Stimulated activated CD4-positive, alpha-beta T cell treated with anti-CD3 and anti-CD28 coated beads, Interleukin-15, amount 100 ng/mL, for 24 hours (primary cell): ENCODE measurements around the gene VWC2L.

Experiments used
- DNase-seq: peaks from one replicate; pipeline ENCODE4 v3.0.0-alpha.2; 2020

VWC2L gene

DNA sequence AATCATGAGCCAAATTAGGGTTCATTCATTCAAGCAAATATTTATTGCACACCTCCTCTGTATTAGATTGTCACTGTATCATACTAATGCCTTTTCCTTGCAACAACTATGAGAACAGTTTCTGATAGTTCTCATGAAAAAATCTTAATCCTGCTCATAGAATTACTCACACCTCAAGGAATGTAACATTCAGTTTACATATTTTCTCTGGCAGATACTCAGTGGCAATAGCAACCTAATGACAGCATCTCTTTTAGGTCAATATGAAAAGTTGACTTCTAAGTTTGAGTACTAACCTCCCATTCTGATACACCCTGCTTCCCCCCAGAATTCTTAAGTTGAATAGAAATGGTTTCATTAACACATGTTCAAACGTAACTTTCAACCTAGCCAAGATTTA, 132.0 kb downstream of the VWC2L start:
- no peak for DNase-seq

- DNase-seq = no peak
Measured at GRCh38 chr2:214543386-214543955, 132.6 kb downstream of the VWC2L start.

DNA sequence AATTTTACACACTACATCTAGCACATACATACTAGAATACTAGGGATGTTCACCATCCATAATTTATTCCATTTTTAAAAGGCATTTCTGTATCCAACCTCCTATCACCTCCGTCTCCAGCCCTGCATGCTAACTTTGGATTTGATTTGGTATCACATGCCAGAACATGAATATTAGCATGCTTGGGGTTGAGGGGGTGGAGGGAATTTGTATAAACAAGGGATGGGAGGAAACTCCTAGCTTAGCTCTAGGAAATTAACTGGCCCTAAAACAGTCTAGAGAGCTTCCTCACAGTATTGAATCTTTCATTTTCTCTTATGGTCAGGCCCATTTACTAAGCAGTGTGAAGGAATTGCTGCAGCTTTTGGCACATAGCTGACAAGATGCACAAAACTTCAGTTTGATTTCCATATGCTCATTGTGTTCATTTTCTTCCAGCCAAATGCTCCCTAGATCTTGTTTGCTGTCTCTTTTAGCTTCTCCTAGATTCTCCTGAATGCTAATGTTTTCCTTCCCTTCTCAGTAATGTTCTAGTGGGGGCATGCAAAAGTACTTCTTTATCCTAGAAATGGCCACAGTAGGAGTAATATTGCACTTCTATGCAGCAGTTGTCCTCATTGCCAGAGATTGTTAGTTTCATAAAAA, 135.2 kb downstream of the VWC2L start:
- no peak for DNase-seq

- DNase-seq = no peak
Measured at GRCh38 chr2:214547931-214548330, 137.1 kb downstream of the VWC2L start.

- DNase-seq = no peak
Measured at GRCh38 chr2:214549946-214550345, 139.1 kb downstream of the VWC2L start.

- DNase-seq = no peak
Measured at GRCh38 chr2:214550786-214551185, 139.9 kb downstream of the VWC2L start.

- DNase-seq = no peak
Measured at GRCh38 chr2:214557884-214558283, 147.0 kb downstream of the VWC2L start.

GRCh38 chr2:214558341-214558740, 147.5 kb downstream of the VWC2L start:
- no peak for DNase-seq

DNA sequence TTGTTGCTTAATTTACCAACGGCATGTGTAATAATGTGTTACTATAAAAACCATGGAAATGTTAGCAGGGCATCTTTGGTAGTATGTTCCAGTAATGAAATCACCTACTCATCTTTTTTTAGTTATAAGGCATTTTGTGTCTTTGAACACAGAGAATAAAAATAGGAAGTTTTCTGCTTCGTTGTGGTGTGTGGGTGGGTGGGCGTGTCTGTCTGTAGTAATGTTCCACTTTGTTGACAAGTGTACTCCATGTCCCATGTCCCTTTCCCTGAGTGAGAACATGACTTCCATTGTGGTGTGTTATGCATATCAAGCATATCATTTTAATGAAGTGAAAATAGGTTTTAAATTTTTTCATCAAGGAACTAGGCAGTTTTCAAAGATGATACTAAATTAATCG, 149.3 kb downstream of the VWC2L start:
- no peak for DNase-seq

DNA sequence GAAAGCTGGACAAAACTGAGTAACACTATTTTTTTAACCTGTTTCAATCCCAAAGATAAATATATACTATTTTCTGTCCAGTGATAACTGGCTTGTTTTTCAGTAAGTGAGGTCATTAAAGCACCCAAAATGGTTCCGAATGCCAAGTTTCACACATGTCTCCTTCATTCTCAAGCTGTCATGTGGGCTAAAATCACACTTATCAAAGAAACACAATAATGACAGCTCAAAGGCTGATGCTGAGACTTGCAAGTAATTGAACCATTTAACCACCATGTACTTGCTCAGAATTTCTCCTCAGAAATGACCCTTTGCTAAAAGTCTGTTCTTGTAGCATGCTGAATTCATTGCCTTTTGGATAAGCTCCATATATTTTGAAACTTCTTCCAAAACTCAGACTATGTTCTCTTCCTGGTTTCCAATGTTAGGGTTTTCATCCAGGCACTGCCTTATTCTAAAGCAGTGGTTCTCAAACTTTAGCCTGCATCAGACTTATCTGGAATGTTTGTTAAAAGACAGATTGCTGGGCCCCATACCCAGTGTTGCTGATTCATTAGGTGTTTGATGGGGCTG, 149.8 kb downstream of the VWC2L start:
- no peak for DNase-seq

DNA sequence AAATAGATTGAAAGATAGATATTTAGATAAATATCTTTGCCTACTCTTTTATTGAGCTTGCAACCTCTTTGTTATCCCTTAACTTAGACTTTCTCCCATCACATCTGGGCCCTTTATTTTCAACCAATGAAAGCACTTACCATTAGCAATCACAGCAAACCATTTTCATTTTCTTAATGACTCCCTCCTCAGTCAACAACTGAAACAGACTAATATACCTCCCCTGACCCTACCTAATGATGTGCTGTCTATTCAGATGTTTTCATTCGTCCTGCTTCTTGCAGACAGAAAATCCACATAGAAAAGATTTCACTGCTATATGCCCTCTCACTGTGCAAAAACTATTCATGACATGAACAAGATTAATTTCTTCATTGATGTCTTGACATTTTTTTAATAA, 154.4 kb downstream of the VWC2L start:
- no peak for DNase-seq

GRCh38 chr2:214566457-214566856, 155.6 kb downstream of the VWC2L start:
- no peak for DNase-seq

DNA sequence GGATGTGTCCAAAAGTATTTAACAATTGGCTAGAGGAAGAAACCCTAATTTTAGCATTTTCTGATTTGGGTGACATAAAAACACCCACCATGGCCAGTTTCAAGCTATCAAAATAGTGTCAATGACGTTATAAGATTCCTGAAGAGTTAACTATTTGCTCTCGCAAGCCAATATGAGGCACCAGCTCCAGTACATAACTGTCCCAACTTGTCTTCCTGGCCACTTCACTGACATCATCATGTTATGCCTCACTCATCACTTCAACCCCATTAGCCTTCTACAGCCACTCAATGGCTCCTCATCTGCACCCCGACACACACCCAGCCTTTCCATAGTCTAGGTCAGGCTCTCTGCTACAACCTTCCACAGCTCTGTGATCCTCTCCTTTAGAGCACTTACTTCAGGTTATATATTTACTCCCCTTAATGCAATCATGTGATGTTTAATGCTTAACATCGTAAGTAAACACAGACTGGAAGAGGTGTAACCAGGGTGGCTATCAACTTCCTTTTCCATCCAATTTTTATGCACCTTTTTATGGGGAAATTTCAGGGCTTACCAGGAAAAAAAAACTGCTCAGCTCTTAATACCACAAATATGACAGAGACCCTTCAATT, 158.7 kb downstream of the VWC2L start:
- no peak for DNase-seq

GRCh38 chr2:214574084-214574781, 163.4 kb downstream of the VWC2L start:
- DNase-seq = no peak

DNA sequence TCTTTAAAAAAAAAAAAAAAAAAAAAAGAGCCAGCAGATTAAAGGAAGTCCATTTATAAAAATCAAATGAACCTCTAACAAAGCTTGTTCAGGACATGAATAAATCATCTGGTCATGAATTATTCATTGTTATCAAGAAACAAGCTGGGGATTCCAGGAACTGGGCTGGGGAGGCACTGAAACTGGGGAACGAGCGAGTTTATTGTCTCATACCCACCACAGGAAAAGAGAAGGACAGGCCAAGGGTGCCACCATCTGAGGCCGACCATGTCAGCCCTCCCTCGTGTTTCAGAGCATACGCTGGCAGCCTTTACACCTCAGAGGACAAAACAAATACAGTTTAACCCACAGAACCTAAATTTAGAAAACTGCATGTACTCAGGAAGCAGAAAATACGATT, 164.2 kb downstream of the VWC2L start:
- DNase-seq = no peak

DNA sequence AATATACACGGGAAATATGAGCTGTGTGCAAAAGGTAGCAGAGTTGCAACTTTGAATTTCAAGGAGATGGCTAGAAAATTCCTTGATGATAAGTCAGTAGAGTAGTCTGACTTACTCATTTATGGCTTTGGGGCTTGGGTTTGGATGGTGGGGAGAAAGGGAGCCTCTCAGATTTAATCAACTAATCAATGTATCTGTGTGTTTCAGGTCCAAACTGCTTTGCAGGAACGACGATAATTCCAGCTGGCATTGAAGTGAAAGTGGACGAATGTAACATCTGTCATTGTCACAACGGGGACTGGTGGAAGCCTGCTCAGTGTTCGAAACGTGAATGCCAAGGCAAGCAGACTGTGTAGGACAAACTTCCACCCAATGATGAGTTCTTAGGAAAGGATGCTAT, 164.6 kb downstream of the VWC2L start:
- no peak for DNase-seq

DNA sequence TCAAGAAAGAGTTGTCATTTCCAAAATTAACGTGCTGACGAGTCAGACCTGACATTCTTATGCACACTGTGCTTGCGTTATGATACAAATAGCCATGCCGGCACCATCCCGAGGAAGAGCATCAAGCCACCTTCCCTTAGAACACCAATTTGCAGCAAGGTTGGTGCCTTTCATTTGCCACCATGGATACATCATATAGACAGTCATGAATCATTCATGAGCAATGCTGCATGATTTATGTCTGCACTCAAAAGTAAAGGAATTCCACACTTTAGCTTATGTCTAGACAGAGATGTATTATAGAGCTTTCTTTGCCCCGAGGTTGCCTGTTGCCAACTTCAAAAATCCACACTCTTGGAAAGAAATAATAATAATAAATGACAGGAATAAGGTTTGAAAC, 166.9 kb downstream of the VWC2L start:
- no peak for DNase-seq

- no peak for DNase-seq
Measured at GRCh38 chr2:214578442-214578841, 167.6 kb downstream of the VWC2L start.

GRCh38 chr2:214579035-214579434, 168.2 kb downstream of the VWC2L start:
- no peak for DNase-seq

DNA sequence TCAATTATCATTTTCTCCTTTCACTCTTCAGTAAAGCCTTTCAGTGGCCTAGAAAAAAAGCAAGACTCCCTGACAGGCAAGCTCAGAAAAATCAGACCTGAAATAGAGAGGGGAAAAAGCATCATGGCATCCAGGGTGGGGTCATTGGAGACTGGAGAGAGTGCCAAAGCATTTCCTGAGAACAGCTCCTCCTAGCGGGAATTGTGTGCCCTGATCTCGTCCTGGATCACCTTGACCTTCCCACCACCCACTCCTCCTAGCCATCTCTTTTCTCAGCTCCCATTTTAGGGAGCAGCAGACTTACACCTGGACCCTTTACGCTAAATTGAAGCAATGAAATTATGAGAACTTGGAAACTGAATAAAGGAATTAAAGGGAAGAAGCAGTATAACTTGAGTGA, 176.6 kb downstream of the VWC2L start:
- no peak for DNase-seq

- no peak for DNase-seq
Measured at GRCh38 chr2:214591366-214591765, 180.5 kb downstream of the VWC2L start.

GRCh38 chr2:214592011-214592410, 181.2 kb downstream of the VWC2L start:
- DNase-seq = no peak

DNA sequence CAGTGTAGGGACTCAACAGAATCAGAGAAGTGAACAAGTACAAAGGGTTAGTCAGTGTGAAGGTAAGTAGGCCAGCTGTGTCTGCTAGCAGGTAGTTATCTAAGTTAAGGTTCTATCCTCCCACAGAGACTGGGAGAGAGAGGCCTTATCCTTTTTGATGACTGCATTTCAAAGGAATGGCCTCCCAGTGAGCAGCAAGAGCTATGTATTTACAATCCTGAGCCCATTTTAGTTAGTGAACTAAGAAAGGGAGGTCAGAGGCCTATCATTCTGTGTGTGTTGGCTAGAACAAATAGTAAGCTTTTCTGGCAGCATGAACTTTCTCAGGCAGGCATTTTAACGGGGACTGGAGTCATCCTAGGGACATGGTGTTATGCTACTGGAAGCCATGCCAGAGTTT, 182.9 kb downstream of the VWC2L start:
- no peak for DNase-seq
